Measurements from ENCODE around the gene MZB1. TPM values are rescaled to one million over a fixed set of nuclear protein-coding genes. Genes with fewer than 3 reads are reported as not detected.

Gene MZB1
- polyA plus RNA-seq, 1 donor from 2014 or later: not detected

- TF ChIP-seq EP300 (conservative IDR thresholded peaks at IDR 0.05; ENCODE audit: poor library complexity, severe bottlenecking): no peak
Measured at GRCh38 chr5:139382807-139383206, 6.9 kb downstream of the MZB1 start (continued).

GRCh38 chr5:139381837-139382761 lies 7.6 kb downstream of the MZB1 start:
- TF ChIP-seq MXI1 (conservative IDR thresholded peaks at IDR 0.05; ENCODE audit: poor library complexity, severe bottlenecking): no peak
- no peak overlapping the region for H3K4me2 ChIP-seq (ENCODE audit: low read length)
- no peaks in the 10 kb centered on the region for H4K20me1 ChIP-seq (ENCODE audit: insufficient read depth)
- H2AFZ ChIP-seq (ENCODE audit: low read depth, low read length): no peak overlapping the region
- no peaks in the 10 kb centered on the region for H3K36me3 ChIP-seq (ENCODE audit: insufficient read depth, low read length)
- no peak overlapping the region for H3K4me3 ChIP-seq (ENCODE audit: low read length)
- H3K9ac ChIP-seq (ENCODE audit: low read length): no peak overlapping the region
- H3K9me3 ChIP-seq (ENCODE audit: low read length): no peaks in the 10 kb centered on the region
- no peaks in the 10 kb centered on the region for H3K9me2 ChIP-seq (ENCODE audit: insufficient read depth, low read length)
- no peaks in the 10 kb centered on the region for H3F3A ChIP-seq (ENCODE audit: insufficient read depth, low read length, poor library complexity, severe bottlenecking)
- no peak overlapping the region for H3K27ac ChIP-seq (ENCODE audit: low read length)
- H3K79me2 ChIP-seq (replicated peaks; ENCODE audit: insufficient read depth, low read length): no peaks in the 10 kb centered on the region
- H3K27me3 ChIP-seq (ENCODE audit: insufficient read depth, low read depth, low read length): no peaks in the 10 kb centered on the region

GRCh38 chr5:139379626-139380449 lies 9.9 kb downstream of the MZB1 start:
- H3K4me2 ChIP-seq (ENCODE audit: low read length): no peak overlapping the region
- no peaks in the 10 kb centered on the region for H3K9me3 ChIP-seq (ENCODE audit: low read length)
- H2AFZ ChIP-seq (ENCODE audit: low read depth, low read length): no peak overlapping the region
- no peaks in the 10 kb centered on the region for H3K79me2 ChIP-seq (replicated peaks; ENCODE audit: insufficient read depth, low read length)
- H3K9me2 ChIP-seq (ENCODE audit: insufficient read depth, low read length): no peaks in the 10 kb centered on the region
- no peaks in the 10 kb centered on the region for H3K36me3 ChIP-seq (ENCODE audit: insufficient read depth, low read length)
- H3F3A ChIP-seq (ENCODE audit: insufficient read depth, low read length, poor library complexity, severe bottlenecking): no peaks in the 10 kb centered on the region
- no peaks in the 10 kb centered on the region for H4K20me1 ChIP-seq (ENCODE audit: insufficient read depth)
- H3K4me3 ChIP-seq (ENCODE audit: low read length): no peak overlapping the region
- no peak overlapping the region for H3K27ac ChIP-seq (ENCODE audit: low read length)
- no peaks in the 10 kb centered on the region for H3K27me3 ChIP-seq (ENCODE audit: insufficient read depth, low read depth, low read length)
- TF ChIP-seq CTCF (IDR thresholded peaks at IDR 0.05; ENCODE audit: poor library complexity, severe bottlenecking) (no peak), SMC3 (conservative IDR thresholded peaks at IDR 0.05; ENCODE audit: poor library complexity) (no peak), POLR2AphosphoS5 (IDR thresholded peaks at IDR 0.05) (no peak), MXI1 (conservative IDR thresholded peaks at IDR 0.05; ENCODE audit: poor library complexity, severe bottlenecking) (no peak), REST (IDR thresholded peaks at IDR 0.05; ENCODE audit: borderline replicate concordance) (no peak), TAF1 (IDR thresholded peaks at IDR 0.05; ENCODE audit: low read depth) (no peak), EP300 (conservative IDR thresholded peaks at IDR 0.05; ENCODE audit: poor library complexity, severe bottlenecking) (no peak), RAD21 (conservative IDR thresholded peaks at IDR 0.05) (no peak), EZH2 (IDR thresholded peaks at IDR 0.05; ENCODE audit: borderline replicate concordance, insufficient read depth, low read length, poor library complexity, severe bottlenecking) (no peak)
- no peak overlapping the region for H3K9ac ChIP-seq (ENCODE audit: low read length)

Measured in neural cell (in vitro differentiated cells).